Smooth muscle cell (in vitro differentiated cells): ENCODE measurements around the gene CLPX. TPM values are rescaled to one million over a fixed set of nuclear protein-coding genes. Genes with fewer than 3 reads are reported as not detected.

Experiments used
- DNase-seq: peaks from one replicate; lab custom pipeline; 2025; ENCODE audit not compliant: unreplicated experiment; lab: John Stamatoyannopoulos, UW
- H2AFZ ChIP-seq: fragments of 200-600 bp; sonication (generic); 2 replicates; pipeline ENCODE4 v1.6.0; 2016; ENCODE audit warnings: antibody characterized with exemption, low read depth, mild to moderate bottlenecking
- H3F3A ChIP-seq: fragments of 200-600 bp; sonication (generic); 2 replicates; pipeline ENCODE4 v1.6.0; 2017; ENCODE audit warnings: antibody characterized with exemption, low read depth
- H3K27ac ChIP-seq: fragments of 200-600 bp; sonication (generic); 2 replicates; pipeline ENCODE4 v1.5.1; 2016; ENCODE audit warnings: low read depth, mild to moderate bottlenecking
- H3K27me3 ChIP-seq: fragments of 200-600 bp; sonication (generic); 2 replicates; pipeline ENCODE4 v1.6.1; 2016; ENCODE audit warnings: low read depth, mild to moderate bottlenecking
- H3K36me3 ChIP-seq: fragments of 200-600 bp; sonication (generic); 2 replicates; pipeline ENCODE4 v1.5.1; 2016; ENCODE audit warnings: low read depth
- H3K4me1 ChIP-seq: fragments of 200-600 bp; sonication (generic); 2 replicates; pipeline ENCODE4 v1.5.1; 2016; ENCODE audit warnings: low read depth
- H3K4me2 ChIP-seq: fragments of 200-600 bp; sonication (generic); 2 replicates; pipeline ENCODE4 v1.6.0; 2016; ENCODE audit warnings: mild to moderate bottlenecking
- H3K4me3 ChIP-seq: fragments of 200-600 bp; sonication (generic); 2 replicates; pipeline ENCODE4 v1.5.1; 2016; ENCODE audit warnings: mild to moderate bottlenecking
- H3K79me2 ChIP-seq: fragments of 200-600 bp; sonication (generic); 2 replicates; pipeline ENCODE4 v1.6.0; 2016; ENCODE audit warnings: low read depth, mild to moderate bottlenecking
- H3K9ac ChIP-seq: fragments of 200-600 bp; sonication (generic); 2 replicates; pipeline ENCODE4 v1.6.0; 2016; ENCODE audit warnings: low read depth
- H3K9me3 ChIP-seq: fragments of 200-600 bp; sonication (generic); replicated peaks from 2 replicates; pipeline ENCODE4 v1.5.1; 2016; ENCODE audit warnings: low read depth
- H4K20me1 ChIP-seq: fragments of 200-600 bp; sonication (generic); 2 replicates; pipeline ENCODE4 v1.6.0; 2016; ENCODE audit warnings: low read depth
- WGBS: methylation state at CpG from one replicate; pipeline ENCODE4 v1.1.7; 2016; ENCODE audit warnings: low lambda C conversion rate; 5-methylcytosine and 5-hydroxymethylcytosine counted together
- polyA plus RNA-seq: library from polyadenylated mRNA; unstranded; fragments of >200 nt; fragmentation: Nextera tagmentation; extraction: Ambion mirVana; gene quantifications from 2 replicates; pipeline ENCODE4 v1.2.1, GENCODE V29; 2016
- small RNA-seq: library from RNA; depleted of rRNA; stranded (forward); fragments of <200 nt; gene quantifications from one replicate; pipeline ENCODE3, GENCODE V24; 2014
- total RNA-seq: library from RNA; depleted of rRNA; stranded (reverse); fragments of >200 nt; gene quantifications from 2 replicates; pipeline ENCODE4 v1.2.3, GENCODE V29; 2014
- TF ChIP-seq, protein P1 (sequence below): fragments of 200-600 bp; sonication (generic); IDR thresholded peaks from 2 replicates; pipeline ENCODE4 v1.5.1; 2017; ENCODE audit warnings: borderline replicate concordance, mild to moderate bottlenecking, antibody characterized with exemption; ENCODE audit not compliant: insufficient read depth, poor library complexity, severe bottlenecking

Gene CLPX
- total and polyA plus RNA-seq, 2 experiments from 2014 or later = 21.8 to 34.8 TPM

GRCh38 chr15:65099336-65099735 is 85.8 kb downstream of the CLPX start:
- no peaks in the 10 kb centered on the region for H3K9me3 ChIP-seq
- H2AFZ ChIP-seq = no peak overlapping the region
- no peaks in the 10 kb centered on the region for H3K27me3 ChIP-seq
- no peaks in the 10 kb centered on the region for H3K79me2 ChIP-seq
- no peak overlapping the region for H3K4me3 ChIP-seq
- TF ChIP-seq, protein P1, sequence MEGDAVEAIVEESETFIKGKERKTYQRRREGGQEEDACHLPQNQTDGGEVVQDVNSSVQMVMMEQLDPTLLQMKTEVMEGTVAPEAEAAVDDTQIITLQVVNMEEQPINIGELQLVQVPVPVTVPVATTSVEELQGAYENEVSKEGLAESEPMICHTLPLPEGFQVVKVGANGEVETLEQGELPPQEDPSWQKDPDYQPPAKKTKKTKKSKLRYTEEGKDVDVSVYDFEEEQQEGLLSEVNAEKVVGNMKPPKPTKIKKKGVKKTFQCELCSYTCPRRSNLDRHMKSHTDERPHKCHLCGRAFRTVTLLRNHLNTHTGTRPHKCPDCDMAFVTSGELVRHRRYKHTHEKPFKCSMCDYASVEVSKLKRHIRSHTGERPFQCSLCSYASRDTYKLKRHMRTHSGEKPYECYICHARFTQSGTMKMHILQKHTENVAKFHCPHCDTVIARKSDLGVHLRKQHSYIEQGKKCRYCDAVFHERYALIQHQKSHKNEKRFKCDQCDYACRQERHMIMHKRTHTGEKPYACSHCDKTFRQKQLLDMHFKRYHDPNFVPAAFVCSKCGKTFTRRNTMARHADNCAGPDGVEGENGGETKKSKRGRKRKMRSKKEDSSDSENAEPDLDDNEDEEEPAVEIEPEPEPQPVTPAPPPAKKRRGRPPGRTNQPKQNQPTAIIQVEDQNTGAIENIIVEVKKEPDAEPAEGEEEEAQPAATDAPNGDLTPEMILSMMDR = no peak
- DNase-seq = no peak
- H3F3A ChIP-seq = no peaks in the 10 kb centered on the region
- no peak overlapping the region for H3K9ac ChIP-seq
- H3K27ac ChIP-seq = no peak overlapping the region
- no peaks in the 10 kb centered on the region for H4K20me1 ChIP-seq
- 95% methylated on average over 5 of the region's 5 CpGs for WGBS
- no peak overlapping the region for H3K4me2 ChIP-seq
- peaks cover 4% of the 10 kb centered on the region for H3K36me3 ChIP-seq
- no peaks in the 10 kb centered on the region for H3K4me1 ChIP-seq

Small RNA genes lying within 50 kb of the gene (small RNA-seq; reads per million reads assigned to genes)
- gene AC013553.1 (not detected), gene AC068213.1 (not detected), gene RNU6-686P (not detected)

Other genes starting within 250 kb of the CLPX start
- 84.8 and 94.4 TPM in 2 replicates for gene SPG21, start 195.4 kb downstream of the CLPX start, total RNA-seq
- gene SPG21, start 195.4 kb downstream of the CLPX start, polyA plus RNA-seq = 95.0 and 110 TPM in 2 replicates
- gene MTFMT, start 155.7 kb downstream of the CLPX start, total RNA-seq = 16.8 and 19.9 TPM in 2 replicates
- 11.3 and 15.5 TPM in 2 replicates for gene MTFMT, start 155.7 kb downstream of the CLPX start, polyA plus RNA-seq
- gene SLC51B, start 140.0 kb downstream of the CLPX start, total RNA-seq = not detected in 2 replicates
- gene SLC51B, start 140.0 kb downstream of the CLPX start, polyA plus RNA-seq = not detected in 2 replicates
- gene RASL12, start 117.4 kb downstream of the CLPX start, total RNA-seq = 8.7 and 11.8 TPM in 2 replicates
- 14.6 and 15.0 TPM in 2 replicates for gene RASL12, start 117.4 kb downstream of the CLPX start, polyA plus RNA-seq
- gene KBTBD13, start 108.6 kb downstream of the CLPX start, total RNA-seq = not detected in 2 replicates
- 0.11 and 0.66 TPM in 2 replicates for gene KBTBD13, start 108.6 kb downstream of the CLPX start, polyA plus RNA-seq
- gene UBAP1L, start 70.1 kb downstream of the CLPX start, total RNA-seq = 0.90 and 1.0 TPM in 2 replicates
- gene UBAP1L, start 70.1 kb downstream of the CLPX start, polyA plus RNA-seq = 1.2 and 3.1 TPM in 2 replicates
- 13.4 and 14.3 TPM in 2 replicates for gene PDCD7, start 51.5 kb downstream of the CLPX start, total RNA-seq
- gene PDCD7, start 51.5 kb downstream of the CLPX start, polyA plus RNA-seq = 10.4 and 11.6 TPM in 2 replicates
- 84.4 and 114 TPM in 2 replicates for gene CILP, start 26.1 kb upstream of the CLPX start, total RNA-seq
- 87.9 and 125 TPM in 2 replicates for gene CILP, start 26.1 kb upstream of the CLPX start, polyA plus RNA-seq
- 6.0 and 10.0 TPM in 2 replicates for gene PARP16, start 101.5 kb upstream of the CLPX start, total RNA-seq
- 11.7 and 15.1 TPM in 2 replicates for gene PARP16, start 101.5 kb upstream of the CLPX start, polyA plus RNA-seq
- not detected in 2 replicates for gene RNU5A-1, start 110.7 kb upstream of the CLPX start, total RNA-seq
- not detected in 2 replicates for gene RNU5A-1, start 110.7 kb upstream of the CLPX start, polyA plus RNA-seq
- gene RNU5B-1, start 119.3 kb upstream of the CLPX start, total RNA-seq = not detected in 2 replicates
- not detected in 2 replicates for gene RNU5B-1, start 119.3 kb upstream of the CLPX start, polyA plus RNA-seq
- gene IGDCC3, start 192.7 kb upstream of the CLPX start, total RNA-seq = 2.6 and 3.2 TPM in 2 replicates
- 5.9 and 8.5 TPM in 2 replicates for gene IGDCC3, start 192.7 kb upstream of the CLPX start, polyA plus RNA-seq
- gene IGDCC4, start 237.6 kb upstream of the CLPX start, total RNA-seq = 20.0 and 20.5 TPM in 2 replicates
- gene IGDCC4, start 237.6 kb upstream of the CLPX start, polyA plus RNA-seq = 24.2 and 25.2 TPM in 2 replicates